K562 (cell line): ENCODE data around the gene USP51. TPM values are rescaled to one million over a fixed set of nuclear protein-coding genes. Genes with fewer than 3 reads are reported as not detected.

Experiments used
- MXD1 ChIP-seq: fragments of 250-450 bp; sonication (Bioruptor Pico); IDR thresholded peaks from 2 replicates; pipeline ENCODE4 v1.8.0; 2021; ENCODE audit warnings: borderline replicate concordance, mild to moderate bottlenecking, moderate library complexity; ENCODE audit not compliant: poor library complexity, severe bottlenecking
- PML ChIP-seq: IDR thresholded peaks from 2 replicates; pipeline ENCODE4 v1.6.1; 2012; ENCODE audit warnings: low read length, inconsistent platforms
- RB1 ChIP-seq: fragments of 450-650 bp; IDR thresholded peaks from 2 replicates; pipeline ENCODE4 v1.6.1; 2017; ENCODE audit warnings: low read depth, mild to moderate bottlenecking
- RFX1 ChIP-seq: fragments of 450-650 bp; IDR thresholded peaks from 2 replicates; pipeline ENCODE4 v1.6.1; 2016; ENCODE audit warnings: mild to moderate bottlenecking, moderate library complexity
- SUPT5H ChIP-seq: fragments of 450-650 bp; IDR thresholded peaks from 2 replicates; pipeline ENCODE4 v1.6.1; 2016
- ZNF232 ChIP-seq: sonication (generic); formaldehyde crosslinking; IDR thresholded peaks from 2 replicates; pipeline ENCODE4 v1.8.0; 2022; ENCODE audit warnings: mild to moderate bottlenecking, missing genetic modification reagents
- ZNF436 ChIP-seq: fragments of 250-450, 450-650 bp; sonication (Bioruptor Pico); formaldehyde crosslinking; IDR thresholded peaks from 2 replicates; pipeline ENCODE4 v1.7.0; 2020; ENCODE audit warnings: mild to moderate bottlenecking
- polyA plus RNA-seq, 8 experiments: library from polyadenylated mRNA; depleted of rRNA in 4 of 8; stranded (reverse) in 5 of 8; unstranded in 3 of 8; fragments of >200 nt; fragmentation: Nextera tagmentation in 2 of 8; fragmentation: Illumina TruSeq in 1 of 8; extraction: Ambion mirVana in 2 of 8; extraction: Trizol in 1 of 8; gene quantifications; 2 replicates each; pipeline versions ENCODE4 v1.2.1 to v1.2.3, GENCODE V29; 2011 to 2014; ENCODE audit warnings: inconsistent platforms in 1 of 8, missing spikeins in 1 of 8
- total RNA-seq, 7 experiments: library from RNA; depleted of rRNA in 6 of 7; stranded (reverse); fragments of >200 nt in 6 of 7; fragmentation: Illumina TruSeq in 2 of 7; extraction: Trizol in 2 of 7; gene quantifications; 2 replicates each; pipeline versions ENCODE4 v1.2.1 to v1.2.3, GENCODE V29; 2011 to 2021; ENCODE audit warnings: low replicate concordance in 1 of 7
- TF ChIP-seq, protein P1 (sequence below): fragments of 250-450 bp; sonication (Bioruptor Pico); IDR thresholded peaks from 2 replicates; pipeline ENCODE4 v1.5.0; 2021; ENCODE audit warnings: mild to moderate bottlenecking, borderline replicate concordance
- TF ChIP-seq, protein P2 (sequence below), 2 experiments: IDR thresholded peaks; 2 replicates each; pipeline ENCODE4 v1.6.1; 2011; ENCODE audit warnings: borderline replicate concordance in 1 of 2, control low read depth in 1 of 2, low read depth in 1 of 2, low read length in 1 of 2, mild to moderate bottlenecking in 1 of 2, mixed read lengths in 1 of 2, moderate library complexity in 1 of 2; ENCODE audit not compliant: insufficient read depth in 1 of 2, insufficient read length in 1 of 2, poor library complexity in 1 of 2, severe bottlenecking in 1 of 2; ENCODE audit errors: extremely low read depth in 1 of 2
- TF ChIP-seq, protein P3 (sequence below): fragments of 250-450 bp; sonication (Bioruptor Pico); IDR thresholded peaks from 2 replicates; pipeline ENCODE4 v1.4.0; 2020

Gene USP51
- total and polyA plus RNA-seq, 9 of the 15 experiments (the other 6 are each of a cell fraction or from before 2014, with no cell fraction given), result 0.59 to 3.9 (median 1.3) TPM

DNA sequence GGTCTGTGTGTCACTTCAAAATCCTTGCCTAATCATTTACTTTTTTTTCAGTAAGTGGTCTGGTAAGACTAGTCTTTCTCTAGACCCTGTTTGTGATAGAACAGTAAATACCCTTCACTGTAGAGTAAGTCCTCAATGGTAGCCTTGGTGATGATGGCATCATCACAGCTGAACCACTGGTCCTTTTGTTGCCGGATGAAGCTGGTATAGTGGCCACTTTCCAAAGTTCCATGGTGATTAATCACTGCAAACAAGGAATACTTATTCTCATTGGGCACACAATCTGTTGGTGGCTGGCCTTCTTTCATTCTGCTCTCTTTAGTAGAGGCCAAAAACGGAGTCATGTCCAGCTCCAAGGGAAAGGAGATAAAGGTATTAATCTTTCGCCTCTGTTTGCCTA lies 2.9 kb downstream of the USP51 start (continued):
- TF ChIP-seq MXD1, result no peak
- TF ChIP-seq, protein P1, sequence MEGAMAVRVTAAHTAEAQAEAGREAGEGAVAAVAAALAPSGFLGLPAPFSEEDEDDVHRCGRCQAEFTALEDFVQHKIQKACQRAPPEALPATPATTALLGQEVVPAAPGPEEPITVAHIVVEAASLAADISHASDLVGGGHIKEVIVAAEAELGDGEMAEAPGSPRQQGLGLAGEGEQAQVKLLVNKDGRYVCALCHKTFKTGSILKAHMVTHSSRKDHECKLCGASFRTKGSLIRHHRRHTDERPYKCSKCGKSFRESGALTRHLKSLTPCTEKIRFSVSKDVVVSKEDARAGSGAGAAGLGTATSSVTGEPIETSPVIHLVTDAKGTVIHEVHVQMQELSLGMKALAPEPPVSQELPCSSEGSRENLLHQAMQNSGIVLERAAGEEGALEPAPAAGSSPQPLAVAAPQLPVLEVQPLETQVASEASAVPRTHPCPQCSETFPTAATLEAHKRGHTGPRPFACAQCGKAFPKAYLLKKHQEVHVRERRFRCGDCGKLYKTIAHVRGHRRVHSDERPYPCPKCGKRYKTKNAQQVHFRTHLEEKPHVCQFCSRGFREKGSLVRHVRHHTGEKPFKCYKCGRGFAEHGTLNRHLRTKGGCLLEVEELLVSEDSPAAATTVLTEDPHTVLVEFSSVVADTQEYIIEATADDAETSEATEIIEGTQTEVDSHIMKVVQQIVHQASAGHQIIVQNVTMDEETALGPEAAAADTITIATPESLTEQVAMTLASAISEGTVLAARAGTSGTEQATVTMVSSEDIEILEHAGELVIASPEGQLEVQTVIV, result no peak
- TF ChIP-seq ZNF436, result no peak
- no peak for TF ChIP-seq SUPT5H
- TF ChIP-seq, protein P2, sequence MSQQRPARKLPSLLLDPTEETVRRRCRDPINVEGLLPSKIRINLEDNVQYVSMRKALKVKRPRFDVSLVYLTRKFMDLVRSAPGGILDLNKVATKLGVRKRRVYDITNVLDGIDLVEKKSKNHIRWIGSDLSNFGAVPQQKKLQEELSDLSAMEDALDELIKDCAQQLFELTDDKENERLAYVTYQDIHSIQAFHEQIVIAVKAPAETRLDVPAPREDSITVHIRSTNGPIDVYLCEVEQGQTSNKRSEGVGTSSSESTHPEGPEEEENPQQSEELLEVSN (IDR thresholded peaks at IDR 0.05; ENCODE audit: borderline replicate concordance in 1 of 2, extremely low read depth in 1 of 2, insufficient read depth in 1 of 2, insufficient read length in 1 of 2, low read depth in 1 of 2, low read length in 1 of 2, poor library complexity in 1 of 2, severe bottlenecking in 1 of 2), result no peak
- no peak for TF ChIP-seq PML
- TF ChIP-seq ZNF232, result no peak
- no peak for TF ChIP-seq RB1
- TF ChIP-seq RFX1, result no peak
- TF ChIP-seq, protein P3, sequence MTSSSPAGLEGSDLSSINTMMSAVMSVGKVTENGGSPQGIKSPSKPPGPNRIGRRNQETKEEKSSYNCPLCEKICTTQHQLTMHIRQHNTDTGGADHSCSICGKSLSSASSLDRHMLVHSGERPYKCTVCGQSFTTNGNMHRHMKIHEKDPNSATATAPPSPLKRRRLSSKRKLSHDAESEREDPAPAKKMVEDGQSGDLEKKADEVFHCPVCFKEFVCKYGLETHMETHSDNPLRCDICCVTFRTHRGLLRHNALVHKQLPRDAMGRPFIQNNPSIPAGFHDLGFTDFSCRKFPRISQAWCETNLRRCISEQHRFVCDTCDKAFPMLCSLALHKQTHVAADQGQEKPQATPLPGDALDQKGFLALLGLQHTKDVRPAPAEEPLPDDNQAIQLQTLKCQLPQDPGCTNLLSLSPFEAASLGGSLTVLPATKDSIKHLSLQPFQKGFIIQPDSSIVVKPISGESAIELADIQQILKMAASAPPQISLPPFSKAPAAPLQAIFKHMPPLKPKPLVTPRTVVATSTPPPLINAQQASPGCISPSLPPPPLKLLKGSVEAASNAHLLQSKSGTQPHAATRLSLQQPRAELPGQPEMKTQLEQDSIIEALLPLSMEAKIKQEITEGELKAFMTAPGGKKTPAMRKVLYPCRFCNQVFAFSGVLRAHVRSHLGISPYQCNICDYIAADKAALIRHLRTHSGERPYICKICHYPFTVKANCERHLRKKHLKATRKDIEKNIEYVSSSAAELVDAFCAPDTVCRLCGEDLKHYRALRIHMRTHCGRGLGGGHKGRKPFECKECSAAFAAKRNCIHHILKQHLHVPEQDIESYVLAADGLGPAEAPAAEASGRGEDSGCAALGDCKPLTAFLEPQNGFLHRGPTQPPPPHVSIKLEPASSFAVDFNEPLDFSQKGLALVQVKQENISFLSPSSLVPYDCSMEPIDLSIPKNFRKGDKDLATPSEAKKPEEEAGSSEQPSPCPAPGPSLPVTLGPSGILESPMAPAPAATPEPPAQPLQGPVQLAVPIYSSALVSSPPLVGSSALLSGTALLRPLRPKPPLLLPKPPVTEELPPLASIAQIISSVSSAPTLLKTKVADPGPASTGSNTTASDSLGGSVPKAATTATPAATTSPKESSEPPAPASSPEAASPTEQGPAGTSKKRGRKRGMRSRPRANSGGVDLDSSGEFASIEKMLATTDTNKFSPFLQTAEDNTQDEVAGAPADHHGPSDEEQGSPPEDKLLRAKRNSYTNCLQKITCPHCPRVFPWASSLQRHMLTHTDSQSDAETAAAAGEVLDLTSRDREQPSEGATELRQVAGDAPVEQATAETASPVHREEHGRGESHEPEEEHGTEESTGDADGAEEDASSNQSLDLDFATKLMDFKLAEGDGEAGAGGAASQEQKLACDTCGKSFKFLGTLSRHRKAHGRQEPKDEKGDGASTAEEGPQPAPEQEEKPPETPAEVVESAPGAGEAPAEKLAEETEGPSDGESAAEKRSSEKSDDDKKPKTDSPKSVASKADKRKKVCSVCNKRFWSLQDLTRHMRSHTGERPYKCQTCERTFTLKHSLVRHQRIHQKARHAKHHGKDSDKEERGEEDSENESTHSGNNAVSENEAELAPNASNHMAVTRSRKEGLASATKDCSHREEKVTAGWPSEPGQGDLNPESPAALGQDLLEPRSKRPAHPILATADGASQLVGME, result no peak
